Measurements from ENCODE around the gene FREM2.

Gene FREM2

GRCh38 chr13:38763446-38764381, 76.8 kb downstream of the FREM2 start:
- DNase-seq: peak; percentile 13

GRCh38 chr13:38766799-38767198, 79.9 kb downstream of the FREM2 start:
- DNase-seq: no peak

GRCh38 chr13:38767506-38768265, 80.8 kb downstream of the FREM2 start:
- DNase-seq: no peak

GRCh38 chr13:38769526-38769925, 82.6 kb downstream of the FREM2 start:
- no peak for DNase-seq

GRCh38 chr13:38775085-38775484, 88.2 kb downstream of the FREM2 start:
- no peak for DNase-seq

GRCh38 chr13:38777347-38778119, 90.7 kb downstream of the FREM2 start:
- no peak for DNase-seq

GRCh38 chr13:38781539-38781938, 94.7 kb downstream of the FREM2 start:
- DNase-seq: no peak

GRCh38 chr13:38784036-38784880, 97.4 kb downstream of the FREM2 start:
- DNase-seq: no peak

GRCh38 chr13:38785042-38785441, 98.2 kb downstream of the FREM2 start:
- no peak for DNase-seq

GRCh38 chr13:38785490-38785889, 98.6 kb downstream of the FREM2 start:
- no peak for DNase-seq

GRCh38 chr13:38787550-38787949, 100.7 kb downstream of the FREM2 start:
- DNase-seq: no peak

- DNase-seq: no peak
These were observed 110.0 kb downstream of the FREM2 start for GRCh38 chr13:38796890-38797289.

GRCh38 chr13:38803531-38803930, 116.7 kb downstream of the FREM2 start:
- no peak for DNase-seq

- no peak for DNase-seq
These were observed 117.2 kb downstream of the FREM2 start for GRCh38 chr13:38804061-38804460.

GRCh38 chr13:38804536-38804935, 117.7 kb downstream of the FREM2 start:
- DNase-seq: peak; percentile 2

- DNase-seq: no peak
These were observed 127.5 kb downstream of the FREM2 start for GRCh38 chr13:38814331-38814730.

- no peak for DNase-seq
These were observed 132.2 kb downstream of the FREM2 start for GRCh38 chr13:38819053-38819452.

- no peak for DNase-seq
These were observed 132.7 kb downstream of the FREM2 start for GRCh38 chr13:38819596-38819995.

- DNase-seq: no peak
These were observed 135.1 kb downstream of the FREM2 start for GRCh38 chr13:38821770-38822551.

GRCh38 chr13:38824342-38824741, 137.5 kb downstream of the FREM2 start:
- DNase-seq: no peak

- DNase-seq: no peak
These were observed 139.4 kb downstream of the FREM2 start for GRCh38 chr13:38826182-38826813.

Data from HCEC 1CT (cell line).